Activated CD8-positive, alpha-beta memory T cell treated with anti-CD3 and anti-CD28 coated beads, Interleukin-2, amount 50 U/mL, for 48 hours (primary cell): Measurements from ENCODE around the gene HTR2A.
A peak's percentile ranks its signal among the peaks of the same experiment; 100 is the strongest.

ENCODE experiments used
- DNase-seq: peaks from one replicate; pipeline ENCODE4 v3.0.0-alpha.2; 2020

Gene HTR2A

DNA sequence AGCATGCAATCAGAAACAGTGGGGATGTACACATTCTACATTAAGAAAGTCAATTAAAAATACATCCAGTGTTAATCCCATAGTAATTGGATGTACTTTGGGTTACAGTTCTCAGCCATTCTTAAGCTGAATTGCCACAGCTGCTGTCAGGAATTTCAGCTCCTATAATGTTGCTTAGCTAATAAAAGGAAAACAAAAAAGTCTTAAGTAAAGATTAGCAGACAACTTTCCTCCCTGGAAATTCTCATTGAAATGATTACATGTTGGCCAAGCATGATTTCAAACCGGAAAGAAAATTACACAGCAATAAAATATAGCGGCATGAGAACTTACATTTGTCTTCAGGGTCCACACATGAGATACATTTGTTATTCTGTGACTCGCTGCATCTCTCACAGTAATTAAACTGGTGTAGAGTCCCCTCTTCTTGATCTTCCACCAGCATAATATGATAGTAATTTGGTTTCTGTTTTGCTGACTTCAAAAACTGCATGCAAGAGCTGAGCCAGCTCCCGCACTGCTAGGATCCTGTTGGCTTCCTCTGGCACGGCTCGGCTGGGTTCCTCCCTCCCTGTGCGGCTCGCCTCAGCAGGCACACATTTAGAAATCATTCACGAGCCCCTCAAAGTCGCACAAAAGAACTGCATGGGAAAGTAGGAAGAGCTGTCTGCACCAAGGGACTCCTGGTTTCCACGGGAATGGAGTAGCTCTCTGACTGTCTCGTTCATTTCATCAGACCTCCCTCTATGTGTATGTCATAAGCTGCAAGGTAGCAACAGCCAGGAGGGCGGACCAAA is at the start of gene HTR2A:
TSS of gene HTR2A (minus strand) at position 713 of the 797 bp plus-strand sequence. CDS start 1,147 bp downstream, outside the sequence.
- no peak for DNase-seq

DNA sequence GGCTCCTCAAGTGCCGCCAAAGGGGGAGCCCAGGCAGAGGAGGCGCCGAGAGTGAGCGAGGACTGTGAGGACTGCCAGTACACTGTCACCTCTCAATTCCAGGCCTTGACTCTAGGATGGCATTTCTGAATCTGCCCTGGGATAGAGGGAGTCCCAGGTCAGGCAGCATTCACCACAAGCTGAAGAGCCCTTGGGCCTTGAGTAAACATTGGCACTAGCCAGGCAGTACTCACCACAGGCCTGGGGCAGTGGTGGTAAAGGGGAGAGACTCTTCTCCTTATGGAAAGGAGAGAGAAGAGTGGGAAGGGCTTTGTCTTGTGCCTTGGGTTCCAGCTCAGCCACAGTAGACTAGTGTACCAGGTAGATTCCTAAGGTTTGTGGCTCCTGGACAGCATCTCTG is 39.7 kb upstream of the HTR2A start:
- no peak for DNase-seq

DNA sequence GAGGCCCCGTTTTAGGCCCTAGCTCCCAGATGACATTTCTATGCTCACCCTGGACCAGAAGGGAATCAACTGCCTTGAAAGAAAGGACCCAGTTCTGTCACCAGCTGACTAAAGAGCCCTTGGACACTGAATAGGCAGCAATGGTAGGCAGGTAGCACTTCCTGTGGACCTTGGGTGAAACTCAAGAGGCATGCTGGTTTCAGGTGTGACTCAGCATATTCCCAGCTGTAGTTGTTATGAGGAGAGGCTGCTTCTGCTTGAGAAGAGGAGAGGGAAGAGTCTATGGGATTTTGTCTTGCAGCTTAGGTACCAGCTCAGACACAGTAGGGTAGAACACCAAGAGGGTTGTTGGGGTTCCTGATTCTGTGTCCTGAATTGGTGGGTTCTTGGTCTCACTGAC is 37.9 kb upstream of the HTR2A start:
- no peak for DNase-seq

DNA sequence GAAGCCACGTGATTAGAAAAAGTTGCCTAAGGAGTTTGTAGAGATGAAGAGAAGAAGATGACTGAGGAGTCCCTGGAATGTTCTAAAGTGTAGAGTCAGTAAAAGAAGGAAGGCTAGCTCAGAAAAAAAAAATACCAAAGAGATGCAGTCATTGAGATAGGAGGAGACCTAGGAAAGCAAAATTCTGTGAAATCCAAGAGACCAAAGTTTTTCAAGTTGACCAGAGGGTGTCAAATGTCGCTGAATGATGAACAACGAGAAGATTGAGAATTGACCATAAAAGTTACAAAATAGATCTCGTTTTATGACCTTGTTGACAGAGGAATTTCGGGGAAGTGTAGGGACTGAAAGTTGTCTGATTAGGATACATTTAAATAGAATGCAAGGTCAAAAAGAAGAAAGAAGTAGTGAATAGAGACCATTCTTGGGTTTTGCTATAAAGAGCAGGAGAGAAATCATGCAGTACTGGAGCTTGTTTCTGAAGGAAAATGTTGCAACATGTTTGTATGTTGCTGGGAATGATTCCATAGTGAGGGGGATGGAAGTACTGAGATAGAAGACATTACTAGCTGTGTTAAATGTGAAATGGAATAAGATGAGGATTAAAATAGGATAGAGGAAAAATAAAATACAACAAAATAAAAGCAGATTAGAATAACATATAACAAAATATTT is 30.2 kb upstream of the HTR2A start:
- no peak for DNase-seq

DNA sequence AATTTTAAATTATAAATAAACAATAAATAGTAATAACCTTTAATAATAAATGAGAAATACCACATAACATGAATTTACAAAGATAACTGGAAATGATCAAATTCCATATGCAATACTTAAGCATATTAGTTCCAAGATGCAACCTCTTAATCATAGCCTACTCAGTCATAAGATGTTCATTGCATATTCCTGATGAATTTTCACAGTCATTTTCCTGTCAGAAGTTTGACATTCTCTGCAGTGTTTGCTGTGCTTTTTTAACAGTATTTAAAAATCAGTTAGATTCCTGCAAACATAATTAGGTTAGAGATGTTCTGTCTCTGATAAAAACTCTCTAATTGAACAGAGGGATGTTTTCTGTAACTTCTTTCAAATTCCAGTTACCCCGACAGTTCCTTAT is 28.6 kb upstream of the HTR2A start:
- no peak for DNase-seq

DNA sequence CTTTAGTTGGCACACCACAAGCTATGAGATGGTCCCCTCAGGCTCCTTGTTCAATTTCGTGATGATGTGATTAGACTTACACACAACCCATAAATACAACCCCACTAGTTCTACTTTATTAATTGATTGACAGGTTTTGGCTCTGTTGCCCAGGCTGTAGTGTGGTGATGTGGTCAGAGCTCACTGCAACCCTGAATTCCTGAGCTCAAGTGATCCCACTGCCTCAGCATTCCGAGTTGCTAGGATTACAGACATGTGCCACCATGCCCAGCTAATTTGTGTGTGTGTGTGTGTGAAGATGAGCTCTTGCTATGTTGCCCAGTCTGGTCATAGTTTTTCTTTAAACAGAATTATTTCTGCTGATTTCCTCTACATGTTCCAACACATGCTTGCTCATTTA is 17.5 kb upstream of the HTR2A start:
- DNase-seq: no peak

DNA sequence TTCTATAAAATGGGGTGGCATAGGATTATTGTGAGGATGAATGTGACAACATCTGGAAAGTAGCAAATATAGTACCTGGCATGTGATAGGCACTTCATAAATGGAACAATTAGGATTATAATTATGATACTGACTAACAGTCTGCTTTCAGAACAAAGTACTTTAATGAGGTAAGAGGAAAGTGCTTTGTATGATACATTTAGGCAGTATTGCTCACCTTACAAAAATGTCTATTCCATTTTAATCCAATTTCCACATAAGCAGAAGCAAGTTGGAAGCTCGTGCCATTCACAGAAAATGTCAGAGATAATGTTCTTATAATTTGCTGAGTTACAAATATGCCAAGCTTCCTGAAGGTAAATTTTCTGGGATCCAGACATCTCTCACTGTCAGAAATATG is 16.9 kb upstream of the HTR2A start:
- no peak for DNase-seq

DNA sequence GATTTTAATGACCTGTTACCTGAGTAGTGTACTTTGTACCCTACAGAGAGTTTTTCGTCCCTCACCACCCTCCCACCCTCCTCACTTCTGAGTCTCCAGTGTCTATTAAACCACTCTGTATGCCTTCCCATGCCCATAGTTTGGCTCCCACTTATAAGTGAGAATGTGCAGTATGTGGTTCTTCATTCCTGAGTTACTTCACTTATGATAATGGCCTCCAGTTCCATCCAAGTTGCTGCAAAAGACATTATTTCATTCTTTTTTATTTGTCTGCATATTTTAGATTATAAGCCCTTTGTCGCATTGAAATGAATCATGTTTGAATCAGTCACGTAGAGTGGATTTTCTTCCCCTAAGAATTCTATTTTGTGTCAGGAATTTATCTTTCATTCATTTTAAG is 12.2 kb upstream of the HTR2A start:
- DNase-seq: no peak

DNA sequence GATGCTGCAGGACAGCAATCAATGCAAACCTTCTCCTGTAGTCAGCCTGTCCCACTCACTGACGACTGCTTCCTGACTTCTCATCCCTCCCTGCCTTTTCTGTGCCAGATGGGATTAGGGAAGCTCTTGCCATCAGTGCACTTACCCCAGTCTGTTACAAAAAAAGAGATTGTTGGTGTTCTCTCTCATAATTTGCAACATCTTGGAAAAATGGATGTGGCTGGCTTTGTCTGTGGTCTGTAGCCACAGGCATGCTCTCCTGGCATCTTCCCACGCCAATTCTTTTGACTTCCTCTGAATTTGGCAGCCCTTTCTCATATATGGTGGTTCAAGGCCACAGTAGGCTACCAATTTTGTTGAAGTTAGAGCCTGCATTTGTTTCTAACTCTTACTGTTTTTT is 11.6 kb upstream of the HTR2A start:
- no peak for DNase-seq

DNA sequence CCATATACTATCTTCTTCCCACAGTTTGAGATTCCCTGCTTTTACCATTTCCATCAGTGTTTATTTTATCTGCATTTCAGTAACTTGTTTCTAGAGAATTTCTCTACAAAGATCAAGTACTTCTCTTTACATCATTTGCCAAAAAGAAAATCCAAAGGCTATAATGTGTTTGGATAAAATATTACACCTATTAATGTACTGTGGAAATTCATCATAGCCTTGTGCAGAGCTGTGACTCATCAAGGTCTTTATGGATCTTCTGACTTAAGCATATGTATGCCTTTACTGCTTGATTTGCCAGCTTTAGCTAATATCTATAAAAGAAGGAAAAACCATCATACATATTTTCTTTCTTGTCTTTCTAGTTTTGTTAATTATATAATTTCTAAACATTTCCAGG is 9.6 kb upstream of the HTR2A start:
- no peak for DNase-seq

DNA sequence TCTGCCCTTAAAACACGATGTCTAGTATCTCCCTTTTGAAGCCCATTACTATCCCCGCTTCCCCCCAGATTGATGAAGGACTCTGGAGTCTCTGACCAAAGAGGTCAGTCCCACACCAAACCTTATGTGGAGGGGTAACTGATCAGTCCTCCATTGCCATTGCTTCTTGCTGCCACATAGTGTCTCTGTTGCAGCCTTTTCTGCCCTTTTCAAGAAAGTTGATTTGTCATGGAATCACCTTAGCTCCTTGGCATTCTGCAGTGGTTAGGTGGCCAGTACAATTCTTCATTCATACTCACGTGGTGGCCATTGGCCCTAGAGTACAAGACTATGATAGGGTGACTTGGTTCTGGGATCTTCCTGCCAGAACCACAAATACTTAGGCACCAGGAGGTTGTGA is 8.4 kb upstream of the HTR2A start:
- DNase-seq: no peak

DNA sequence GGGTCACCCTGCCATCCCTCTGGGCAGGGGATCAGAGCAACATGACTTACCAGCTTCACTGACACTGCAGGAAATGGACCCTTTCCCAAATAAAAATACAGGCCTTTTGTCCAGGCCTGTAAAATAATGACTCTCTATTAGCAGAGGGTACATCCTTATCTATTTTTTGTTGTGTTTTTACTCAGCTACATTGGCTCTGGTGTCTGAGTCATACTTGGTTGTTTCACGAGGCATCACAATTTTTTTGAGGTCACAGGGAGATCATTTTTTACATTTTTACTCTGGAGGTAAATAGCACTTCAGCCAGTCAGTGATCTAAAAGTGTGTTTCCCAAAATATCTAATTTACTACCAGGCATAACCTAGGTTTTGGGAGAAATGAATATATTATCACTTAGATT is 6.9 kb upstream of the HTR2A start:
- DNase-seq: no peak

DNA sequence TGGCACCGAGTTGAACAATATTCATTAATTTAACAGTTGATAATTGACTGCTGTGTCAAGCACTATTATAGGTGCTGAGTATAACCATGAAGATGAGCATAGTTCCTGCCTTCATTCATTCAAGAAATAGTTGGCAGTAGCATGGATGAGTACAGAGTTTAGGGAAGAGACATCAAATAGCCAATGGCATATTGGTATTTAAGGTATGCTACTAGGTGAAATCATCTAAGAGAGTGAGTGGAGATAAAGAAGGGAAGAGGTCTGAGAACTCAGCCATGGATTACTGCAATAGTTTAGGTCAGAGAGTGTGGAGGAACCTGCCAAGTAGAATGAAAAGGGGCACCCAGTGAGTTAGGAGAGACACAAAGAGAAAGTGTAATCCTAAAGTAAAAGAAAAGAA is 4.9 kb upstream of the HTR2A start:
- no peak for DNase-seq

DNA sequence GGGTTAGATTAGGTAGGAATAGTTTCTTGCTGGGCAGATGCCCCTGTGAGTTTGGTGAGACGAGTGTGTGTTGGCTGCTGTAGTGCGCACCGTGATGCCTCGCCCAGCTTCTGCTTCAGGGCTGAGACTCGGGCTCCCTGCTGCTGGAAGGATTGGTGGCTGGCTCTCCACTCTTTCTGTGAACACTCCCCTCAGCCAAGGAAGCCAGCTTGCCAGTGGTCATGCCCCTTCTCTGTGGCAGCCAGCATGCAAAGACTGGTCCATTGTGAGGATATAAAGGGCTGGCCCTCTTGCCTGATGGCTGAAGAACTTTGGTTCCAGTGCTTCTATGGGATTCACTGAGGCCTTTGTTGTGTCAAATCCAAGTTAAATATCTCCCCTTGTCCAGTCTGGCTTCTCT is 2.9 kb upstream of the HTR2A start:
- no peak for DNase-seq

DNA sequence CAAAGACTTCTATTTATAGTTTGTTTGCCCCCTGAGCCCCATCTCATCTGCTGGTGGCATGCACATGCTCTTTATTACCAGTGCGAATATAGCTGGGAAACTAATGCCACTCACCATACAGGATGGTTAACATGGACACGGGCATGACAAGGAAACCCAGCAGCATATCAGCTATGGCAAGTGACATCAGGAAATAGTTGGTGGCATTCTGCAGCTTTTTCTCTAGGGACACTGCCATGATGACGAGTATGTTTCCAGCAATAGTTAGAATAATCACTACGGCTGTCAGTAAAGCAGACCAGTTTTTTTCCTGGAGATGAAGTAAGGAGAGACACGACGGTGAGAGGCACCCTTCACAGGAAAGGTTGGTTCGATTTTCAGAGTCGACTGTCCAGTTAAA is 1.5 kb downstream of the HTR2A start:
- DNase-seq: no peak

DNA sequence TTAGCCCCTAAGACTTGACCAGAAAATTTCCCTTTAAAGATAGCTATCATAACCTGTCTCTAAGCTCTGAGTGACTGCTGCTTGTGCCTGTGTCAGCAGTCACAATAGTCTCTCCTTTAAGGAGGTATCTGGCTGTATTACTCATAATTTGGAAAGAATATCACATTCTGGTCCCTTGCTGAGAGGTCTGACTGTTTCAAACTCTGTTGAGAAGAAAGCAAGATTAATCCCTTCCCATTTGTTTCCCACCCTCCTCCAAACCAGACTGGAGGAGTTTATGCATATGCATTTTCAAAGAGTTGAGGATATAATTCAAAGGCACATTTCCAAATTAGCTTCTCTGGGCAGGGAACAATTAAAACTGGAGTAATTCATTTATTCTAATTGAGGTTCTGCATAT is 2.3 kb downstream of the HTR2A start:
- DNase-seq: no peak

DNA sequence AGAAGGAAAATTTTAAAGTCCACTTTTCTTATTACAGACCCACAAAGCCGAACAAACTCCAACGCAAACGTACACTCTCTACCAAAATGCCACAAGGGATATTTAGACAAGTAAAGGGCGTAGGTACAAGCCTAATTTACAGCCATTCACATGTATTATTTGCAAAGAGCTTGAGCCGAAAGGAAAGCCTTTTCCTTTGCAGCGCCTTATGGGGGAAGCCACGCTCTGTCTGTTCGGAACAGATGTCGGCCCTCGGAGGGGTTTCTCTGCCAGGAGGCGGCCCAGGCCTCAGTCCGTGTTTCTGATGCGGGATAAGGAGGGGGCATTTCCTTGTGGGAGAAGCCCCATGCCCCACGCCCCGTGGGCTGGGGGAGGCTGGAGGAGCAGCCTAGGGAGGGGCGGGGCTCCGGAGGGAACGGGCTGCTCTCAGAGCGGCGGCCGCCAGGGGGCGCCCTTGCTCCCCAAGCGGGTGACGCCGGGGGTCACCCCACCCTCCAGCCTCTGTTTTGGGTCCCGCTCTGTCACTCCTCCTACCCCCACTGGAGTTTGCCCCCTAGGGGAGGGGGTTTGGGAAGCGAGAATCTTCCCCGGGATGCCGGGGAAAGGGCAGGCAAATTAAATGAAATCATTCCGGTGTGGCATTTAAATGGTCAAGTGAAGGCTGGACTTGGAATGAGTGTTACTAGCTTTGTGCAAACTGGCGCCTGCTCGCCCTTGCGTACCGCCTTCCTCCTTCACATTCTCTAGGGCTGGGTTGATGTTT is 2.9 kb downstream of the HTR2A start:
- peak; percentile 91 for DNase-seq

DNA sequence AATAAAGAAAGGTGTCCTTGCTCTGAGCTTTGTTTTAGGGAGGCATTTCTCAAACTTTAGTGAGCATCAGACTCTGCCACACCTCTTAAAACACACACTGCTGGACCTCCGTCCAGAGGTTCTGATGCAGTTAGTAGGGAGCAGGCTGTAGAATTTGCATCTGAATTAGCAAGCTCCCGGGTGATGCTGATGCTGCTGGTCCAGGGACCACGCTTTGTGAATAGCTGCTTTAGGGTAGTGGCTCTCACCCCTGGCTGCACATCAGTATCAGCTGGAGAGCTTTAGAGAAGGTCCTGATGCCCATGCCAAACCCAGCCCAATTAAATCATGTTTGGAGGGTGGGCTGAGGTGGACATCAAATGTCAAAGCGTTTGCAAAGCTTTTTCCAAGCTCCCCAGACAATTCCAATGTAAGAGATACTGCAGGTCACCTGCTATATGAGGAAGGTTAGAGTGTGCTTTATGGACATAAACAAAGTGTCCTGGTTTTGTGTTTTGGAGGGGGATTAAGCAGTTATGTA is 3.6 kb downstream of the HTR2A start:
- no peak for DNase-seq

DNA sequence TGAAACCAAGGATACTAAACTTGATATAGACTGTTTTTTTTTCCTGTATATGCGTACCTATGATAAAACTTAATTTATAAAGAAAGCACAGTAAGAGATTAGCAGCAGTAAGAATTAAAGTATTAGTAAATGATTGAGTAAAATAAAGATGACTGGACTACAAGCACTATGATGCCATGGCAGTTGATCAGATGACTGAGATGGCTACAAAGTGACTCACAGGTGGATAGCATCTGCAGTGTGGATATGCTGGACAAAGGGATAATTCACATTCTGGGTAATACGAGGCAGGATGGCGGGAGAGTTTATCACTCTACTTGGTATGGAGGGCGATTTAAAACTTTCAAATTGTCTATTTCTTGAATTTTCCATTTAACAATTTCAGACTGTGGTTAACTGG is 11.8 kb downstream of the HTR2A start:
- no peak for DNase-seq

DNA sequence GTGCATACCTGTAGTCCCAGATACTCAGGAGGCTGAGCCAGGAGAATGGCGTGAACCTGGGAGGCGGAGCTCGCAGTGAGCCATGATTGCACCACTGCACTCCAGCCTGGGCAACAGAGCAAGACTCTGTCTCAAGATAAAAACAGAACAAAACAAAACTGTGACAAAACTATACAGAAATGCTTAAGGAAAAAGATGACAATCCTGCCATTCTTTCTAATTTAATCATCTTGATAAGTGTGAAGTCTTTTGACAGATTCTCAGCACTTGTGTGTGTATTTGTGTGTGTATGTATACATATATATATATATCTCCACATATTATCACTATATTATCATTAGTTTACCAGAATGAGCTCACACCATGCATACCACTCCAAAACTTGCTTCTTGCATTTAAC is 12.3 kb downstream of the HTR2A start:
- no peak for DNase-seq

DNA sequence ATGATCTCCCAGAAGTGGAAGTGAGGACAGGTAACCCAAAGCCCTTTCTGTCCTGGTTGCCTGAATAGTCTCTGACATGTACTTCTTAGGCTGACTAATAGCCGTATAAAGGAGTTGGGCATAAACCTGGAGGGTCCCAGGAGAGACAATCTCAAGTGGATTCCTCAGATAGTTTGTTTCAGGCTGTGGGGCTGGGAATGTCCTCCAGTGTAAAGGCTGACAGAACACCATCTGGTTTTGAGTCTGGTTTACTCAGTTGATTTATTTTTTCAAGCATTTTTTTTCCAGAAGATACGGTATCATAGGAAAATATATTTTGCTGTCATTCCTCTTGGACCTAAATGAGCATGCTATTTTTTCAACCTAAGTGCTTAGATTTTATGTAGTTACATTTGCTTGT is 15.2 kb downstream of the HTR2A start:
- no peak for DNase-seq

DNA sequence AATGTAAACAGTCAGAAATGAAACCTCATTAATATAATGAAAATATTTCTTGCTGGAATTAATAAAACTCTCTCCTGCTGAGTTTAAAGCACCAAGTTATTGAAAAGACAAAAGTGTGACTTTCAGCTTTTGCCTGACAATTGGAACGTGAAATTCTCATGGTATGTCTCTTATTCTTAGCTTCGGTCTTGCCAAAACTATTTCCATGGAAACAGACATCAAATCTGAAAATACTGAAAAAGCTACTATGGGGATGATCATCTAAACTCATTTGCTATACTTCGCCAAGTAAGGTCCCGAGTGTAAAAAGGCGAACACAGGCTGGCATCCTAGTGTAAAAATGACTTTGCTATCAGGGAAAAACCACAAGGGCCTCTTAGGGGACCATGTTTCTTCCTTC is 22.8 kb downstream of the HTR2A start:
- DNase-seq: no peak

DNA sequence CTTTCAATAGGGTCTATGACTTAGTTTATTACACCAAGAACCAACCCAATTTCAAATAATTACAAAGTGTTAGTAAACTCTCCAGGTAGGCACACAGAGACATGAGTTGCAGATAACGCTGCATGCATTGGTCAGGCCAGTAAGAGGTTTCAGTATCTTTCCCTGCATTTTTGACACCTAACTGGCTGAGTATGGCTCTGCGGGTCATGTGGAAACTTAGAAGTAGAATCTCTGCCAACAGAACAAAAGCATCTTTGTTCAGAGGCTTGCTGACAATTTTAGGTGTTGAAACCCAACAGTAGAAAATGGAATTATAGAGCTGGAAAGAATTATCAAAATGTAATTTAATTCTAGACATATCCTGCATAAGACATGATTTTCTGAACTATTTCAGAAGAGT is 25.3 kb downstream of the HTR2A start:
- DNase-seq: no peak

DNA sequence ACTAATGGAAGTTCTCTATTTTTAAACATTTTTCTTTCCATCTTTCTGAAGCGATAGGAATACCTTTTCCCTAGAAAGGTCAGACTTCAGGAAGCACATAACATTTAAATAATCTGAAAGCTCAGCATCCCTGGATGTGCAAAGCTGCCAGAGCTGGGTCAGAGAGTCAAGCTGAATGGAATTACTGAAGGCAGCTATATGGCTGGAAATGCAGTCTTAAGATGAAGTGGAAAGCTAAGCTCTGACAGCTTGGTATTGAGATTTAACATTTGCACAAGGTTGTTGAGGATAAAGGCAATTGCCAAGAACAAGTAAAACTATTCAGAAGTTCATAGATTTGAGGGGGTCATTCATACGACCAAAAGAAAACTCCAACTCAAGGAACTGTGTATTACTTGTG is 28.8 kb downstream of the HTR2A start:
- DNase-seq: no peak
